GM12891 (cell line): ENCODE data around the gene BRK1.

ENCODE experiments used
- PAX5 ChIP-seq: IDR thresholded peaks from 2 replicates; pipeline ENCODE4 v1.6.1; 2011; ENCODE audit warnings: low read length, moderate library complexity, mild to moderate bottlenecking; ENCODE audit not compliant: insufficient read depth, severe bottlenecking
- POLR2A ChIP-seq: IDR thresholded peaks from 2 replicates; pipeline ENCODE4 v1.6.1; 2011; ENCODE audit warnings: low read depth, low read length, control low read depth
- POLR2AphosphoS5 ChIP-seq: IDR thresholded peaks from 2 replicates; pipeline ENCODE4 v1.6.1; 2011; ENCODE audit warnings: low read depth, low read length, control low read depth
- SPI1 ChIP-seq: IDR thresholded peaks from 2 replicates; pipeline ENCODE4 v1.6.1; 2011; ENCODE audit warnings: low read depth, low read length, control low read depth
- TAF1 ChIP-seq: IDR thresholded peaks from 2 replicates; pipeline ENCODE4 v1.6.1; 2011; ENCODE audit warnings: low read depth, low read length, control low read depth

GRCh38 chr3:10160346-10160745, 44.9 kb downstream of the BRK1 start:
- TF ChIP-seq POLR2A (no peak), POLR2AphosphoS5 (no peak), SPI1 (no peak), TAF1 (no peak), PAX5 (no peak)
